NCI-H2029 treated with DMSO at 0.1 percent for 48 hours (cell line): Measurements from ENCODE around the gene PTPRN2.
"Not testable (repeated sequence)": the region's sequence is repeated elsewhere in the genome, so short reads cannot be mapped to it uniquely, and the experiment has no call there.

Experiments used
- DNase-seq: peaks from one replicate; lab custom pipeline; 2025; lab: John Stamatoyannopoulos, UW

The PTPRN2 gene

DNA sequence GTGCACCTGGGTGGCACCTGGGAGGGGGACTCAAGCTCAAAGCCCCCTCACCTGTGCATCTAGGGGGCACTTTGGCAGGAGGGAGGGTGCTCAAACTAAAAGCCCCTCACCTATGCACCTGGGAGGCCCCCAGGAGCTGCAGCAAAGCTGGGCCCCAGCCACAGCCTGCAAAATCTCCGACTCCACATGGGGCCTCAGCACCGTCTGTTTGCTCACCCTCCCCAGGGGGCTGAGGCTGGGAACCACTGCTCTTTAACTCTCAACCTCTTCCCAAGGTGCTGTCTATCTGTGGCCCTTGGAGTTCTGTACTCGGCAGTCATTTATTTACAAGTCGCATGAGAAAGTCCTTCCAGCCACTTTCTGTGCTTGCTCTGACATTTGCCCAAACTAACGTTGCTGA, 792.4 kb downstream of the PTPRN2 start:
- no peak for DNase-seq

GRCh38 chr7:157794746-157795065, 792.9 kb downstream of the PTPRN2 start:
- DNase-seq: no peak

- no peak for DNase-seq
Measured at GRCh38 chr7:157793973-157794745, 793.5 kb downstream of the PTPRN2 start.

- no peak for DNase-seq
Measured at GRCh38 chr7:157793087-157793353, 794.6 kb downstream of the PTPRN2 start.

DNA sequence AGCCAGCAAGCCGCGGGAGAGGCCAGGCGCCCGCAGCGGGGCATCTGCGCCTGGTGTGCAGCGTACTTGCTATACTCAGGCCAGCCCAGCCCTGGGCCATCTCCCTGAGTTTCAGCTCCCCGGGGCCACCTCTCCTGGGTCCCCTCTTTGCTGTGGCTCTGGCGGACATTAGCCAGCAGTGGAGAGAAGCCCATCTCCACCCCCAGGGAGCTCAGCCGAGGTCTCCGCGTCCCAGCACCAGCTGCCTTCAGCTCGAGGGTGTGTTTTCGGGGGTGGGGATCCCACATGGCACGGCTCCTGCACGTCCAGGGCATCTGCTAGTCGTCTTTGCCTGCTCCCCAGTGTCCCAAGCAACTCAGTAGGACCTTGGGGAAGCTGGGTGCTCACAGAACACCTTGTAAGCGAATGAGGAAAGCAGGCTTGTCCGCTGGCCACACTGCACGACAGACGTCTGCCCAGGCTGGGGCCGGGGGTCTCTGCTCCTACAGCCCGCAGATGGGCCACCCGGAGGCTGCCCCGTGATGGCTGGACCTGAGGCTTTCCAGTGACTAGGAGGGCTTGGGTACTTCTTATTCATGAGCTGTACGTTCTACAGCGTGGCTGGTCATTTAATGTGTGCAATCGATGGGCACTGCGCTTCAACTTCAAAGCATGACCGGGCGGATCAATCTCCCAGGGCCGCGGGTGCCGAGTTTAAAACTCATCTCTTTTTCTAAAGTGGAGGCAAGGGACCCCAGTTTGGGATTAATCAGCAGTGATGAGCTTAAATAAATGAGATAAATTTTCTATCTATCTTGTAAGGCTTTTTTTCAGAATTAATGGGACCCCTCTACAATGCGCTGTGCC, 795.2 kb downstream of the PTPRN2 start:
- no peak for DNase-seq

GRCh38 chr7:157791666-157792065, 796.0 kb downstream of the PTPRN2 start:
- no peak for DNase-seq

DNA sequence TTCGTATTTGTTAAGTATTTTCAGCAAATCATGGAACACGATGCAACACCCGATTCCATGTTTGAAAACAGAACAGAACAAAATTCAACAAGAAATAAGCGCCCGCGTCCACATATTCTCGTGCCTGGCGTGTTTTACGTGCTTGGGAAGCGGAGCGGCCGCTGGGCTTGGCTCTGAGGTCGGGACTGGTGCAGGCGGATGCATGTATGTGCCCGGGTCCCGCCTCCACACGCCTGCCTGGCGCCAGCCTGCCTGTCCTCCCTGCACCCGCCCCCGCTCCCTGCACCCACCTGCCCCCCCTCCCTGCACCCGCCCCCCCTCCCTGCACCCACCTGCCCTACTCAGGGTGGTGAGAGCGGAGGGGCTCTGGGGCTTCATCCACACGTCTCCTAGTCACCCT, 796.4 kb downstream of the PTPRN2 start:
- no peak for DNase-seq

GRCh38 chr7:157789942-157790341, 797.7 kb downstream of the PTPRN2 start:
- no peak for DNase-seq

GRCh38 chr7:157789094-157789493, 798.5 kb downstream of the PTPRN2 start:
- DNase-seq: no peak

DNA sequence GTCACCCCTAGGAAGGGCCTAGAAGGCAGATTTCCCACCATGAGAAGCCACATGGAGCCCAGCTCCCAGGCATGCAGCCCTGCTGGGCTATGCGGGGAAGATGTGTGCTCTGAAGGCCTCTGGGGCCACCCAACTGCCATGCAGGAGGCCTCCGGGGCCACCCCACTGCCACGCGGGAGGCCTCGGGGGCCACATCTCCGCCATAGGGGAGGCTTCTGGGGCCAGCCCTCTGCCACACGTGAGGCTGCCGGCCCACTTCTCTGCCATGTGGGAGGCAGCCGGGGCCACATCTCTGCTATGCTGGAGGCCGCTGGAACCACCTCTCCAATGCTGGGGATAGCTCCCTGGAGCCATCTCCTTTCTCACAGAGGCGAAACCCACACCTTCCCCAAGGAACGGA, 799.0 kb downstream of the PTPRN2 start:
- no peak for DNase-seq

- no peak for DNase-seq
Measured at GRCh38 chr7:157787275-157787701, 800.3 kb downstream of the PTPRN2 start.

DNA sequence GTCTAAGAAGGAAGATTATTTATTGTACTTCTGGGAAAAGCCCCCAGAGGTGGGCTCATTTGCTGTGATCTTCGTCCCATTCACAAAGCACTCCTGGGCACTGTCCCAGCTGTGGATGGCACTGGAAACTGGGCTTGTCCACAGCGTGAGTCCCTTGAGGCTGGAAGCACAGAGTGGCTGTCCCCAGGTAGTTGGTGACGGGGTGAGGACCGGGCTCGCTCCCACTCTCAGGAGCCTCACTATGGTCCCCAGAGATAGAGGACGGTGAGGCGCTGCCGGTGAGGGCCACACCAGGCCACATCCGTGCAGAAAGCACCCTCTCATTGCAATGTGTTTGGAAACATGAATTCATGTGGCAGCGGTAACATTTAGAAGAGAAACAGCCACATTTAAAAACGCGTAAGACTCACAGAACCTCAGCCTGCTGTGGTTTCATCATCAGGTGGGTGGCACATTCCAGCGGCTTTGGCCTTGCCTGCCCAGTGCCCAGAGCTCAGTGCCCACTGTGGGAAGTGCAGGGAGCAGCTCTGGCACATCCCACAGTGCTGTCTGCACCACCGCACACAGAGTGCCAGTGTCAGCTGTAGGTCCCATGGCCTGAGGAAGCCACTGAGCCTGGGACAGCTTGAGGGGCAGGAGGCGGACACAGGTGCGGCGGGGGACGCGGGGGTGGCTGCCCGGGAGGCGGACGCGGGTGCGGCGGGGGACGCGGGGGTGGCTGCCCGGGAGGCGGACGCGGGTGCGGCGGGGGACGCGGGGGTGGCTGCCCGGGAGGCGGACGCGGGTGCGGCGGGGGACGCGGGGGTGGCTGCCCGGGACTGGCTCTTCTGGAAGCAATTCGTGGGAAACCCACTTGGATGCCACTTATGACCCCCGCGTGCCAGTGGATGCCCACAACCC, 801.0 kb downstream of the PTPRN2 start:
- no peak for DNase-seq

GRCh38 chr7:157785486-157786186, 802.0 kb downstream of the PTPRN2 start:
- no peak for DNase-seq

DNA sequence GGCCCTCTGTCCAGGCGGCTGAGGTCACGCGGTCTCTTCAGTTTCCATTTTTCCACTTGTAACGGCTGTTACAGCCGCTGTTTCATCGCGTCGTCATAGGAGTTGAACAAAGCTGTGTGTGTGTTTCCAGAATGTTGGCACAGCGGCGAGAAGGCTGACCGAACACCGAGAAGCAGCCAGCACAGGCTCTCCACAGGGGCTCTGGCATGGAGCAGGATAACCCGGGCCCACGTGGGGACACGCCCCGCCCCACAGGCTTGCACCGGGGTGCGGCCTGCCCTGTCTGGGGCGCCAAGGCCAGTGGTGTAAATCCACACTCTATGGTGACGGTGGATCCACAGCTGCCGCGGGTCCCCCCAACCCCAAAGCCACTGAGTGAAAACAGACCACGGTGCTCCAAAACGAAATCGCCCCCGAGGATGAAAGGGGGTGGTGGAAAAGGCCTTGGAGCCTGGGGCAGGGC, 802.6 kb downstream of the PTPRN2 start:
- DNase-seq: no peak

GRCh38 chr7:157784041-157784835, 803.4 kb downstream of the PTPRN2 start:
- DNase-seq: no peak

- DNase-seq: no peak
Measured at GRCh38 chr7:157782041-157782440, 805.6 kb downstream of the PTPRN2 start.

DNA sequence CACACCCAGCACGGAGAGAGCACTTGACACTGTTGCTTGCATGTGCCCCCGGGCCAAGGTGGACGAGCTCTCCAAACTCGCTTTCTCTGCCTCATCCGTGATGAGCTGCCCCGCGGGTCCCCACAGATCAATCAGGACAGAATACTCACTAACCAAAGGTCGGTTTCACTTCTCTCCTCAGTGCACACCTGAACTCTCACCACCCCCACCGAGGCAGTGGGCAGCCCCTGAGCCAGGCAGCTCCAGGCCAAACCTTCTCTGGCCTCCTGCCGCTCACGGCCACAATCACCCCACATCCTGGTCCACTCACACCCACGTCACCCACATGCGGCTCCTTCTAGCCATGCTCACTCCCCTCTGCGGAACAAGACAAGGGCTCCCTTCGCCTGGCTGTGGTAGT, 806.9 kb downstream of the PTPRN2 start:
- no peak for DNase-seq

- DNase-seq: no peak
Measured at GRCh38 chr7:157780312-157780711, 807.3 kb downstream of the PTPRN2 start.

- DNase-seq: no peak
Measured at GRCh38 chr7:157779206-157779605, 808.4 kb downstream of the PTPRN2 start.

- not testable (repeated sequence) for DNase-seq
Measured at GRCh38 chr7:157777194-157777762, 810.3 kb downstream of the PTPRN2 start.
